Measurements from ENCODE around the gene CXCL12. TPM values are rescaled to one million over a fixed set of nuclear protein-coding genes. Genes with fewer than 3 reads are reported as not detected.

The CXCL12 gene
- total RNA-seq, 1 experiment from 2014 or later: 0.47 TPM

- no peak overlapping the region for H3K4me2 ChIP-seq (ENCODE audit: low read length)
- no peaks in the 10 kb centered on the region for H4K20me1 ChIP-seq (ENCODE audit: insufficient read depth)
- H3K9ac ChIP-seq (ENCODE audit: low read length): no peak overlapping the region
- no peaks in the 10 kb centered on the region for H3K36me3 ChIP-seq (ENCODE audit: control insufficient read depth in 1 of 2, insufficient read depth in 2 of 2, low read length in 2 of 2)
- H3K4me1 ChIP-seq (ENCODE audit: control insufficient read depth in 1 of 2, insufficient read depth in 2 of 2, low read length in 2 of 2): no peaks in the 10 kb centered on the region
- DNase-seq (ENCODE audit: low read depth, low spot score): no peak
- no peaks in the 10 kb centered on the region for H3K9me3 ChIP-seq (ENCODE audit: control insufficient read depth in 1 of 2, insufficient read depth in 1 of 2, low read depth in 1 of 2, low read length in 2 of 2)
- TF ChIP-seq, protein P1, sequence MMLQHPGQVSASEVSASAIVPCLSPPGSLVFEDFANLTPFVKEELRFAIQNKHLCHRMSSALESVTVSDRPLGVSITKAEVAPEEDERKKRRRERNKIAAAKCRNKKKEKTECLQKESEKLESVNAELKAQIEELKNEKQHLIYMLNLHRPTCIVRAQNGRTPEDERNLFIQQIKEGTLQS (IDR thresholded peaks at IDR 0.05): no peak
- TF ChIP-seq, protein P2, sequence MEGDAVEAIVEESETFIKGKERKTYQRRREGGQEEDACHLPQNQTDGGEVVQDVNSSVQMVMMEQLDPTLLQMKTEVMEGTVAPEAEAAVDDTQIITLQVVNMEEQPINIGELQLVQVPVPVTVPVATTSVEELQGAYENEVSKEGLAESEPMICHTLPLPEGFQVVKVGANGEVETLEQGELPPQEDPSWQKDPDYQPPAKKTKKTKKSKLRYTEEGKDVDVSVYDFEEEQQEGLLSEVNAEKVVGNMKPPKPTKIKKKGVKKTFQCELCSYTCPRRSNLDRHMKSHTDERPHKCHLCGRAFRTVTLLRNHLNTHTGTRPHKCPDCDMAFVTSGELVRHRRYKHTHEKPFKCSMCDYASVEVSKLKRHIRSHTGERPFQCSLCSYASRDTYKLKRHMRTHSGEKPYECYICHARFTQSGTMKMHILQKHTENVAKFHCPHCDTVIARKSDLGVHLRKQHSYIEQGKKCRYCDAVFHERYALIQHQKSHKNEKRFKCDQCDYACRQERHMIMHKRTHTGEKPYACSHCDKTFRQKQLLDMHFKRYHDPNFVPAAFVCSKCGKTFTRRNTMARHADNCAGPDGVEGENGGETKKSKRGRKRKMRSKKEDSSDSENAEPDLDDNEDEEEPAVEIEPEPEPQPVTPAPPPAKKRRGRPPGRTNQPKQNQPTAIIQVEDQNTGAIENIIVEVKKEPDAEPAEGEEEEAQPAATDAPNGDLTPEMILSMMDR (IDR thresholded peaks at IDR 0.05 in 2 of 3, conservative IDR thresholded peaks at IDR 0.05 in 1 of 3; ENCODE audit: borderline replicate concordance in 1 of 3, insufficient read depth in 1 of 3, low read depth in 2 of 3, low read length in 2 of 3): no peak
- no peak for TF ChIP-seq FOSL1 (IDR thresholded peaks at IDR 0.05; ENCODE audit: low read depth)
- TF ChIP-seq ELF1 (IDR thresholded peaks at IDR 0.05; ENCODE audit: borderline replicate concordance, low read depth): no peak
- TF ChIP-seq TCF7L2 (IDR thresholded peaks at IDR 0.05; ENCODE audit: borderline replicate concordance, extremely low read depth, insufficient read depth, insufficient read length): no peak
- no peak for TF ChIP-seq MAX (IDR thresholded peaks at IDR 0.05)
- no peak for TF ChIP-seq SRF (IDR thresholded peaks at IDR 0.05; ENCODE audit: low read depth)
- BruUV-seq (replicated peaks): no TSS peak
- POLR2A ChIA-PET: no interaction called here
- no peak overlapping the region for H3K4me3 ChIP-seq (replicated peaks in 1 of 2; ENCODE audit: low read depth in 1 of 2, low read length in 2 of 2)
- intact Hi-C loops (cut with micrococcal nuclease): no loop called here
- no peak overlapping the region for H2AFZ ChIP-seq (ENCODE audit: low read depth, low read length, poor library complexity, severe bottlenecking)
- H3K79me2 ChIP-seq (ENCODE audit: insufficient read depth, low read length): no peaks in the 10 kb centered on the region
- peaks cover 22% of the 10 kb centered on the region; the same call in 1 of the 2 replicates for H3K27me3 ChIP-seq (ENCODE audit: insufficient read depth, low read length)
- CTCF ChIA-PET: interaction anchor here (0.7 kb wide), 1 partner anchor 456 kb away, joined by 5 read pairs; no protein-coding TSS in a partner anchor
- ATAC-seq: no peak
- no peaks in the 10 kb centered on the region for H3K9me2 ChIP-seq (ENCODE audit: insufficient read depth)
- RAD21 ChIA-PET (ENCODE audit: low non-redundant PET in 1 of 2, low total read pairs in 2 of 2, uncharacterized antibody in 2 of 2, unreplicated experiment in 2 of 2): no interaction called here
- no peak overlapping the region for H3K27ac ChIP-seq (ENCODE audit: low read depth, low read length)
Measured at GRCh38 chr10:44390585-44391072, 5.7 kb upstream of the CXCL12 start.
